HL-60/S4 treated with retinoic acid at 250 ng/mL for 4 days and 3 days (cell line): ENCODE data around the gene DCAF5.
"Not testable (repeated sequence)": the region's sequence is repeated elsewhere in the genome, so short reads cannot be mapped to it uniquely, and the experiment has no call there.

Experiments used
- in situ Hi-C: fragments of 300-500 bp; cut with MboI; formaldehyde crosslinking; loops from 2 replicates; pipeline ENCODE4 v1.7.0; 2022; ENCODE audit warnings: low sequenced_read_pairs

The DCAF5 gene

DNA sequence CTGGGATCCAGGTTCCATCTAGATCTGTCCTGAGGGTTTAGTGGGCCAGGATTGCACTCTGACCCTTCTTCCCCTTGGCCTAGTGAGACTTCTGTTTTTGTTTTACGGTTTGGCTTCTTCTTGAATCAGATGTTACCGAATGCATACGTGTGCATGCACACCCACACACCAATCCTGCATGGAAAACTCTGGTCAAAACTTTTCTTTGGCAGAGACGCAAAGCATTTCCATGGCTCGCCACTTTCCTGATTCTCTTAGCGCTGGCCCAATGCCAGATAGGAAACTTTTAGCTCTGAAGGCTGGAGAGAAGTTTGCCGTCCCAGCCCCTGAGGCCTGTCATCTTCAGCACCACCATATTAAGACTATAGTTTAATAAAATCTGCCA lies 106.5 kb downstream of the DCAF5 start:
- in situ Hi-C loops: no loop called here

DNA sequence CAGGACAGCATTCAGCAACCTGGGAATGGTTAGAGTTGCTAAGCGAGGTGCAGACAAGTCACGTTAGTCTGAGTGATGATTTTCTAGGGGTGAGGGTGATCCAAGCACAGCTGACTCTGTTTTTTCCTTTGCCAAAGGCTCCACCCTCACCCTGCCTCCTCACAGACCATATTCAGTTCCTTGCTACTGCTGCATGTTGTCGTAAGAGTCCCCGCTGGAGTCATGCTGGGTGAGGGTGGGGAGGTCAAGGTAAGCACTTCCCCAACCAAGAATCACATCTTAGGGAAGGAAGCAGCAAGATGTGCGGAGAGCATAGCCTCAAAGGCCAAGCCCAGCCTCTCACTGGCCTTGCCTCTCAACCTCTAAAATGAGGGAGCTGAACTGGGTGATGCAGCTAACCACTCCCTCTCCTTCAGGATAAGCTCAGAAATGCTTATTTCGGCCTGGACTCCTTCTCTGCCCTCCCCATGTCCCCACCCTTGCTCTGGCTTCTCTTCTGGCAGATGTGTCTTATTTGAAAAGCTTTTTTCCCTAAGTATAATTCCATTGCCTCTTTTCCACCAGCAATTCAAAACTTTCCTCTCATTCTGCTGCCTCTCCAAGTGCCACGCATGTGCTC lies 107.0 kb downstream of the DCAF5 start:
- in situ Hi-C loops: no loop called here

GRCh38 chr14:69044965-69045555 lies 107.9 kb downstream of the DCAF5 start:
- in situ Hi-C loops: no loop called here

DNA sequence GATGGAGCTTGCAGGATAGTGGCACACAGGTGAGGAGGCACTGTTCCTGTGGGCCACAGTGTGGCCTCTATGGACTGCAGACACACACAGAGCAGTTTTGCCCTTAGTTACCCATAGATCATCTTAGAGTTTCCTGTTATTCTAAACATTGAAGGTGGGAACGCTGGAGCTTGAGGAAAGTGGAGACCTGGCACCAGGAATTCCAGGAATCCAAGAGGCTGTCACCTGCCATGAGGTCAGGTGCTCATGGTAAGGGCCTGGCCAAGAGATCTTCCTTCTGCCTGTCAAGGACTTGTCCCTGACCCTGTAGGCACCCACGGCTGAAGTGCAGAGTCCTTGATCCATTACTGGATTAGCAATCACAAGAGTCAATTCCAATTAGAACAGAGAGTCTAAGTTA lies 108.6 kb downstream of the DCAF5 start:
- in situ Hi-C loops: no loop called here

- in situ Hi-C loops: no loop called here
Measured at GRCh38 chr14:69043596-69044260, 109.2 kb downstream of the DCAF5 start.

- in situ Hi-C loops: no loop called here
Measured at GRCh38 chr14:69042787-69043444, 110.0 kb downstream of the DCAF5 start.

DNA sequence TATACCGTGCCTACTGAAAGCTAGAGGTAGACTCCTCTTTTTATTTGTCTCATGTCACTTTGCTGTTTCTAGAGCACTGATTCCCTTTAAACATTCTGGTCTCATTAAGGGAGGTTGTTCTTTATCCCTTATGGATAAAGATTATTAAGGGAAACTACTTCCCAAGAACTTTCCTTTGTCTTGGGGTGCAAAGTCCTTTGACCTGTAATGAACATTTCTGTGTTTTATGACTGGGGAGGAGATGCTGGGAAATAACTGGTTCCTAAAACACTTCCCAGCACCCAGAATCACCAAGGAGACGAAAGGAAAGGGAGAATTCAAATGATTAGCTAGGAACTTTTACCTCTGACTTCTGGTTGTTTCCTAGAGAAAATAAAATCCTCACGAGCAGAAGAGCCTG lies 110.6 kb downstream of the DCAF5 start:
- in situ Hi-C loops: no loop called here

- in situ Hi-C loops: no loop called here
Measured at GRCh38 chr14:69041783-69042182, 111.1 kb downstream of the DCAF5 start.

DNA sequence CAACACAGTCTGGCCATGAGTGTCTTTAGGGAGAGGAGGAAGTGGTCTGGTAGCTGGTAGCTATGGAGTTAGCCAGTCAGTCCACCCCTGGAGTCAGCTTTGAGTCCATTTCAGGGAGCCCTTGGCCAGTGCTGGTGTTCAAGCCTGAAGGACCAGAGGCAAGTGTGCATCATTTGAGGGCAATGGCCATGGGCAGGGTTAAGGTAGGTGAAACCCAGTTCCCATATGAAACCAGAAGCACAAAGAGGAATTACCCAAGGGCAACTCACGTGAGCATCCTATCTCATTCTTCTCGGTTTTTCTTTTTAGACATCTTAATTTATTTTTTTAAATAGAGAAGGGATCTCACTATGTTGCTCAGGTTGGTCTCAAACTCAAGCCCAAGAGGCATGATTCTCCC lies 112.6 kb downstream of the DCAF5 start:
- in situ Hi-C loops: no loop called here

DNA sequence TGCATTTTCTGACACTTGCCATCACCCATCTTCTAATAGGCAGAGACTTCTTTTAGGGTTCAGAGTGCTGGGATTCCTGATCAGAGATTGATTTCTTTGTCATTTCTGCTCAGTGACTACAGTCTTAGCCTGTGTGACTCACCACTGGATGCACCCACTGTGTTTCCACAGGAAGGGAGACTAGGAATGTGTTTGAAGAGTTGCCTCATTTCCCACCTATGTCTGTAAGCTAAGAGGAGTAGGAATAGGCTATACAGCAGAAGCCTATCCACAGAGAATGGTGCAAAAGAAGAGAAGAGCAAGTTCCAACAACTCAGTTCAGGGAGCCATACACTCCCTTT lies 113.7 kb downstream of the DCAF5 start:
- in situ Hi-C loops: no loop called here

DNA sequence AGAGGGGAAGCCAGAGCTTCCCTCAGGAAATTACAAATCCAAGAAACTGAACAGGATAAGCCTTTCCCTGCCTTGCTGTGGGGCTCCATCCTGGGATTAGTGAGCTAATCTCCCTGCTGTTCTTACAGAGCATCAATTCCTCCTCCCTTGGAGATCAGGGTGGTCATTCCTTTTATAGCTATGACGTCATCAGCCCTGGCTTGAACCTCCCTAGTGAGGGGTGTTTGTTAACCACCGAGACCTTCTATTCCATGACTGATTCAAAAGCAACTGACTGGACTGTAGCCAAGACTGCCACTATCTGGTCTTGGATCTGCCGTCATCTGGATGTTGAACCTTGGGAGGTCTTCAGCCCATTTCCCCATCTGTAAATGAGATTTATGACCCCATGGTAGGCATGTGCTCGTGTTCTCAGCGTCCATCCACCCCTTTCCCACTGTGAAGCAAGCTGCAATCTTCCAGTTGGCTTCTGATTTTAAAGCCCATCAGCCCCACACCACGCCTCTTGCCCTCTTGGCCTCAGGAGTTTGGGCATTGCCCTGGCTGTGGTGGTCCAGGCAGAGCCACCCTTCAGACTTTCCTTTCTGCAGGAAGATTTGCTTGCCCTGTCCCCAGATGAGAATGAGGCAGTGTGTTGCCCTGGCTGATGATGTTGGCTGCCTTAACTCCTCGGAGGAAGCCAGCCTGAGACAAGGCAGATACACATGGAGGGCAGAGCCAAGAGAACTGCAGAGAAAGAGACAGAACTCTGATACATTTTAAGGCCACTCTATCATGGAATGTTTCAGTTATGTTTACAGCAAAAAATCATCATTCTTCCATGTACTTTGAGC lies 114.2 kb downstream of the DCAF5 start:
- in situ Hi-C loops: no loop called here

DNA sequence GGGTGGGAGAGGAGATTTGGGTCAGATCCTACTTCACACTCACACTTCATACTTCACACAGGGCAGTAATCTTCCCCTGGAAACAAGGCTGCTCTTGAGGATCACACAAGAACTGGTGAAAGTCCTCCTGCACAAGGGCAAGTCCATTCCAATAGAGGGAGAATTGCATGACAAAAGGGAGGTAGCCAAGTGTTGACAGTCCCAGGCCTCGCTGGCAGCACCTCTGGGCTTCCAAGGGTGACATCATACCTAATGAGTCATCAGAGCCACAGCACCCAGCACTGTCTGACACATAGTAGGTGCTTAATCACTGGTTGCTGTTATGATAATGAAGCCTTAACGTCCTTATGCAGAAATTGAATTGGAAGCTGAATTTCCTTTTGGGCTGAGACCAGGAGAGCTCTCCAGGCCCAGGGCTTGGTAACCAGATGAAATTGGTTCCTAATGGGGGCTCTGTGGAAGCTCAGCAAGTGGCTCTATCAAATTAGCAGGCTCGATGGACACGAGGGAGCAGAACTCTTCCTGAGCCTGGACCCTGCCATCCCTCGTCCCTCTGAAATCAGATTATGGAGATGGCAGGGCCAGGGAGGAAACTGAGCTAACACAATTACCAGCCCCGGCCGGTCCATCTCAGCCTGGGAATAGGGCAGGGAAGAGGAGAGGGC lies 115.0 kb downstream of the DCAF5 start:
- in situ Hi-C loops: no loop called here

DNA sequence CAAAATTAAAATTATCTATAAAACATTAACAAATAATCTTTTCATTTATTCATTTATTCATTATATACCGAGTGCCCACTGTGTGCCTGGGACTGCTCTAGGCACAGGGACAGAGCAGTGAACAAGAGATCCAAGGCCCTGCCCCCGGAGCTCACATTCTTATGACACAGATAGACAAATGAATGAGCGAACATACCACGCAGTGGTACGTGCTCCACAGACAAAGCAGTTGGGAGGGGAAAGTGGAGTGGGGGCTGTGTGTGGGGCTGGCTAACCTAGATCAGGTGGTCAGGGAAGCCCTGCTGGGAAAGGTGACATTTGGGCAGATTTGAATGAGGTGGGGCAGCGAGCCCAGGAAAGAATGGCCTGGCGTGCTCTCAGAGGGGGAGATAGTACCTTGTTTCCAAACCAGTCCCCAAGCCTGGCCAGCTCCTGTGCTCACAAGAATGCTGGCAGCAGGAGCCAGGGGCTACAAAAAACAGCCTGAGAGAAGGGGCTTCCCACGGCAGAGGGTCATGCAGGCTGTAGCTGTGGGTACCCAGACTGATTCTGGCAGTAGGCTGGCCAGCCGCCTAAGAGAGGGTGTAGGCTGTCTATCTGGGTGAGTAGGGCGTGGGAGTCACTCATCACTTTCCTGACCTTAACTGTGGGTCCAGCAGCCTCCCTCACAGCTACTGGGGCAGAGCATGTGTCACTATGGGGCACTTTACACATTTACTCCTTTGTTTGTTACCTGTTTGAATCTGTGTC lies 116.0 kb downstream of the DCAF5 start:
- in situ Hi-C loops: no loop called here

GRCh38 chr14:69034612-69035262 lies 118.2 kb downstream of the DCAF5 start:
- in situ Hi-C loops: no loop called here

GRCh38 chr14:69027242-69027913 lies 125.5 kb downstream of the DCAF5 start:
- in situ Hi-C loops: no loop called here

DNA sequence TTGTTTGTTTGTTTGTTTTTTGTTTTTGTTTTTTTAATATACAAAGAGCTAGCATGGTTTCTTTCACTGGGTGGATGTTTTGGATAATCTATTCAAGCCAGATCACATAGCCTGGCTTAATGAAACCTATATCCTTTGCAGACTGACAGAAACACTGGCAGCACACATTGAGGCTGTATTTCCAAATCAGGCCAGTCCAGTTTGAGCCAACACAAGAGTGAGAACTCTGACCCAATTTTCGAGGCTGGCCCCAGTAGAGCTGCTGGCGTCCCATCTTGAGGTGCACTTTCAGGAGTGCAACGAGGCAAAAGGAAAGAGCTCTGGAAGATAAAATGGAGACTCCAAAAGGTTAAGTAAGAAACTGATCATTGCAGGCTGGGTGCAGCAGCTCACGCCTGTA lies 129.9 kb downstream of the DCAF5 start:
- in situ Hi-C loops: no loop called here

- in situ Hi-C loops: not testable (repeated sequence)
Measured at GRCh38 chr14:69022093-69022492, 130.8 kb downstream of the DCAF5 start.

GRCh38 chr14:69017706-69018105 lies 135.2 kb downstream of the DCAF5 start:
- in situ Hi-C loops: no loop called here

- in situ Hi-C loops: no loop called here
Measured at GRCh38 chr14:69014829-69015259, 138.1 kb downstream of the DCAF5 start.
